ENCODE measurements around the gene RNF208. TPM values are rescaled to one million over a fixed set of nuclear protein-coding genes. Genes with fewer than 3 reads are reported as not detected.

The RNF208 gene
- total RNA-seq, 2 experiments from 2014 or later, result 8.0 to 10.4 TPM

DNA sequence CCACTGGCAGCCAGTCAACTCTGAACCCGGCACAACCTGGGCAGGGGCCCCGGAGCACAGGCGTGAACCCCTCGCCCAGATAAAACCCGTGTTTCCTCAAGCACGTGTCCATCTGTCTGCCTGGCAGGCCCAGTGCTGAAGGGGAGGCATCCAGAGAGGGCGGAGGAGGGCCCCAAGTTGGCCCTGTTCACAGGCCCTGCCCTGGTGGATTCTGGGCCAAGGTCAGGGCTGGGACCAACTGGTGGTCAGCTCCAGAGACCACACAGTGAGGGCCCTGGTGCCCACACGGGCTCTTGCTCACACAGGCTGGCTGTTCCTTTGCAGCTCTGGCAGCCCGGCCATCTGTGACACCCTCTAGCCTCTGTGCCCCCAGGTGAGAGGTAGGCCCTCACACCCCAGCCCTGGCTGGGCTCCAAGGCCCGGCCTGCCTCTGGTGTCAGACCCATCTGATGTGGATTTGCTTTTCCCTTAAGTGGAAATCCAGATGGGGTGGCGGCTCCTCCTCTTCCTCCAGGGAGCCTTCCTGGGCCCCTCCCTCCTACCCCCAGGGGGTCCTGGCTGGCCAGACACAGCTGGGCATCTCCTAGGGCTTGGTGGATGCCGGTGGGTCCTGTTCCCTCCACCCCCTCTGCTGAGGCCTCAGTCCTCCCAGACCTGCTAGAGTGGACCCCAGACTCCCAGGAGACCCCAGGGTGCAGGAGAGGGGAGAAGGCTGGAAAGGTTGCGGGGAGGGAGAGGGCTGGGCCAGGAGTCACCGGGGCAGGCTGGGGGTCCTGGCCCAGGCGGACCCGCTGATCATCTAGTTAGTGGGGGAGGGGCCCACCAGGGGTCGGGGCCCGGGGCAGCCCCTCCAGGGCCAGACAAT is 28.5 kb upstream of the RNF208 start:
- Mint-ChIP-seq H3K27ac (no peak overlapping the region), H3K4me3 (no peak overlapping the region)

DNA sequence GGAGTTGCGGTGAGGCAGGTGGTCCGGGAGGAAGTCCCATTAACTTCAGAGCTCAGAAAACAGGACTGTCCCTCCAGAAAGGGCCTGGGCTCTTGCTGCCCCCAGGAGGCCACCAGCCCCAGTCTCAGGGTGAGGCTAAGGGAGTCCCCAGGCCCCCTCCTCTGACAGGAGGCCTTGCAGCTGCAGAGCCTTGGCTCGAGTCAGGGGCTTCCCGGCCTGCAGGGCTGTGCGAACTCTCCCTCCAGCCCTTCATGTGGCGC is 25.8 kb upstream of the RNF208 start:
- Mint-ChIP-seq H3K4me1 (ENCODE audit: low read depth) (peaks cover 11% of the 10 kb centered on the region), H3K27ac (no peak overlapping the region), H3K9me3 (no peaks in the 10 kb centered on the region), H3K36me3 (ENCODE audit: low read depth) (peaks cover 11% of the 10 kb centered on the region), H3K4me3 (no peak overlapping the region), H3K27me3 (no peaks in the 10 kb centered on the region)
- POLR2A ChIA-PET, result interaction anchor here (0.7 kb wide), 1 partner anchor 9 kb away, joined by 3 read pairs; no protein-coding TSS in a partner anchor
- CTCF ChIA-PET, result interaction anchor here (0.9 kb wide), 1 partner anchor 11 kb away, joined by 3 read pairs; no protein-coding TSS in a partner anchor
- intact Hi-C loops (cut with micrococcal nuclease), result no loop called here
- ATAC-seq, result no peak
- TF ChIP-seq, protein P1, sequence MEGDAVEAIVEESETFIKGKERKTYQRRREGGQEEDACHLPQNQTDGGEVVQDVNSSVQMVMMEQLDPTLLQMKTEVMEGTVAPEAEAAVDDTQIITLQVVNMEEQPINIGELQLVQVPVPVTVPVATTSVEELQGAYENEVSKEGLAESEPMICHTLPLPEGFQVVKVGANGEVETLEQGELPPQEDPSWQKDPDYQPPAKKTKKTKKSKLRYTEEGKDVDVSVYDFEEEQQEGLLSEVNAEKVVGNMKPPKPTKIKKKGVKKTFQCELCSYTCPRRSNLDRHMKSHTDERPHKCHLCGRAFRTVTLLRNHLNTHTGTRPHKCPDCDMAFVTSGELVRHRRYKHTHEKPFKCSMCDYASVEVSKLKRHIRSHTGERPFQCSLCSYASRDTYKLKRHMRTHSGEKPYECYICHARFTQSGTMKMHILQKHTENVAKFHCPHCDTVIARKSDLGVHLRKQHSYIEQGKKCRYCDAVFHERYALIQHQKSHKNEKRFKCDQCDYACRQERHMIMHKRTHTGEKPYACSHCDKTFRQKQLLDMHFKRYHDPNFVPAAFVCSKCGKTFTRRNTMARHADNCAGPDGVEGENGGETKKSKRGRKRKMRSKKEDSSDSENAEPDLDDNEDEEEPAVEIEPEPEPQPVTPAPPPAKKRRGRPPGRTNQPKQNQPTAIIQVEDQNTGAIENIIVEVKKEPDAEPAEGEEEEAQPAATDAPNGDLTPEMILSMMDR (IDR thresholded peaks at IDR 0.05), result no peak
- DNase-seq, result no peak

More for the DNA sequence above, 28.5 kb upstream of the RNF208 start:
- Mint-ChIP-seq H3K9me3 (no peaks in the 10 kb centered on the region), H3K27me3 (no peaks in the 10 kb centered on the region), H3K36me3 (ENCODE audit: low read depth) (no peaks in the 10 kb centered on the region), H3K4me1 (ENCODE audit: low read depth) (peaks cover 3% of the 10 kb centered on the region)
- TF ChIP-seq, protein P1 (IDR thresholded peaks at IDR 0.05), result no peak
- intact Hi-C loops (cut with micrococcal nuclease), result no loop called here
- DNase-seq (no peak), ATAC-seq (no peak)
- POLR2A ChIA-PET, result interaction anchor here (0.6 to 7.2 kb wide), 4 partner anchors 10 to 87 kb away, joined by 3 to 113 read pairs (median 6); partner anchors contain the start of gene TUBB4B
- CTCF ChIA-PET, result no interaction called here

DNA sequence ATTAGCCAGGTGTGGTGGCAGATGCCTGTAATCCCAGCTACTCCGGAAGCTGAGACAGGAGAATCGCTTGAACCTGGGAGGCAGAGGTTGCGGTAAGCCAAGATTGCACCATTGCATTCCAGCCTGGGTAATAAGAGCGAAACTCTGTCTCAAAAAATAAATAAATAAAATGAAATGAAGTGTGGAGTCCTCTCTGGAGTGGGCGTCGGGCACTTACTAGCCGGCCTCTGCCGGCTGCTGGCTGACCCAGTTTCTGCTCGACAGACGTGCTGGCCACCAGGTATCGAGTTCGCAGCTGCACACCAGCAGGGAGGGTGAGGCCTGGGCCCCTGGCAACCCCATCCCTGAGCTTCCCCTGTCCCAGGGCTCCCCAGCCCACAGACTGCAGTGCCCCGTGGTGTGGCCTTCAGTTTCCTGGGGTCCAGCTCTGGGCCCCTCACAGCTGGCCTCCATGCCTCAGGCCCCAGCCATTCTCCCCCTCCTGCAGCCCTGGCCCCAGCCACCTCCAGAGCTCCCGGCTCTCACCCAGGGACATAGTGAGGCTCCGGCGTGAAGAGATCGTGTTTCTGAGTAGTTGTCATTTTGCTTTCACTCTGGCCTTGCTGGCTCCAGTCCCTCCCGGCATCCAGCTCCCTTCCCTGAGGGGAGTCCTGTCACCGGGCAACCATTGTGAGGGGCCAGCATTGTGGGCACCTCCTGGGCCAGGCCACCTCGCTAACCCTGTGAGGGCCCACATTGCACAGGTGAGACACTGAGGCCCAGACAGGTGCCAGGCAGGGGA is 25.3 kb upstream of the RNF208 start:
- Mint-ChIP-seq H3K4me3 (no peak overlapping the region), H3K27ac (no peak overlapping the region), H3K36me3 (ENCODE audit: low read depth) (peaks cover 16% of the 10 kb centered on the region), H3K27me3 (no peaks in the 10 kb centered on the region), H3K4me1 (ENCODE audit: low read depth) (peaks cover 16% of the 10 kb centered on the region), H3K9me3 (no peaks in the 10 kb centered on the region)
- intact Hi-C loops (cut with micrococcal nuclease), result no loop called here
- ChIA-PET POLR2A (interaction anchor here (0.7 kb wide), 1 partner anchor 9 kb away, joined by 3 read pairs; no protein-coding TSS in a partner anchor), CTCF (interaction anchor here (0.9 to 1.1 kb wide), 2 partner anchors 11 to 20 kb away, joined by 3 read pairs; partner anchors contain the start of gene RNF224)
- TF ChIP-seq, protein P1 (IDR thresholded peaks at IDR 0.05), result no peak
- no peak for DNase-seq
- no peak for ATAC-seq

DNA sequence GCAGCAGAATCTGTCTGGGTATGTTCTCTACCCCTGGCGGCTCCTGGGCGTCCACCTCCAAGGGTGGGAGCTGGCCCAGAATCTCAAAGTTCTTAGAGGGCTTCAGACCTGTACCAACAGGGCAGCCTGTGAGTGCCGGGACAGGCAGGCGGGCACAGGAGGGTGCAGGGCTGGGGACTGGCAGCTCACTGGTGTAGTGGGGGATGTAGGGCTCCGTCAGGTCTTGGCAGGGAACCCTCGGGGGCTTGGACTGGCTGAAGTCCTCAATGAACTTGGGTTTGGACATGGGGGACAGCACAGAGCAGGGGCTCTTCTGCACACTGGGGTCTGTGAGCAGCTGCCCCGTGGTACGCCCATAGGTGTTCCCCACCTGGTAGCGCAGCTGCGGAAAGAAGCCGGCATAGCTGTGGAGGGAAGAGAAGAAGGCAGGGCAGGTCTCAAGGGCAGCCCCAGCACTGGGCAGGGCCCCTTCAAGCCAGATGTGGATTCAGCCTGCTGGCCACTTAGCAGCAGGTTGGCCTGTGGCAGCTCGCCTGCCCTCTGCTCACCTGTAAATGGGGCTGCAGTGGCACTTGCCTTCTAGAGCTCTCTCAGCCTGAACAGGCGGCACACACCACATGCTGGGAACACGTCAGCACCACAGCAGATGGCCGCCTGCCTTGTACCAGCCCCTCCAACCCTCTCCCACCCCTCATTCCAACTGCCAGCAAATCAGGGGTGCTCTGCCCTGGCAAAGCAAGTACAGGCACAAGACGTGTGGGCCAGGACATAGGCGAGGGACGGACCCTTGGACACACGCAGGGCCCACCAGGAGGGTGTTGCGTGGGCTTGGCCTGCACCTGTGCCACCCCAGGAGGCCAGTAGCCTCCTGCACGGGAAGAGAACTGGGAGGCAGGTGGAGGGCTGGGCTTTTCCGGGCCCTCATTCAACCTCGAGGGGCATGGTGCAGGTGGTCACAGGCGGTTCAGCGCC is 23.7 kb upstream of the RNF208 start:
- ChIA-PET CTCF (interaction anchor here (1.0 to 1.7 kb wide), 2 partner anchors 9 to 178 kb away, joined by 3 to 6 read pairs; no protein-coding TSS in a partner anchor), POLR2A (interaction anchor here (1.1 to 1.4 kb wide), 2 partner anchors 10 kb away, joined by 3 to 4 read pairs; partner anchors contain the start of gene NELFB)
- ATAC-seq (no peak), DNase-seq (no peak)
- no peaks in the 10 kb centered on the region for H3K27me3 Mint-ChIP-seq
- TF ChIP-seq, protein P1 (IDR thresholded peaks at IDR 0.05), result no peak
- no peak overlapping the region for H3K4me3 Mint-ChIP-seq
- intact Hi-C loops (cut with micrococcal nuclease), result no loop called here
- H3K4me1 Mint-ChIP-seq (ENCODE audit: low read depth), result peaks cover 21% of the 10 kb centered on the region
- peaks cover 25% of the 10 kb centered on the region for H3K36me3 Mint-ChIP-seq (ENCODE audit: low read depth)
- H3K27ac Mint-ChIP-seq, result no peak overlapping the region
- H3K9me3 Mint-ChIP-seq, result no peaks in the 10 kb centered on the region
